ENCODE data around the gene GATM.

The GATM gene

DNA sequence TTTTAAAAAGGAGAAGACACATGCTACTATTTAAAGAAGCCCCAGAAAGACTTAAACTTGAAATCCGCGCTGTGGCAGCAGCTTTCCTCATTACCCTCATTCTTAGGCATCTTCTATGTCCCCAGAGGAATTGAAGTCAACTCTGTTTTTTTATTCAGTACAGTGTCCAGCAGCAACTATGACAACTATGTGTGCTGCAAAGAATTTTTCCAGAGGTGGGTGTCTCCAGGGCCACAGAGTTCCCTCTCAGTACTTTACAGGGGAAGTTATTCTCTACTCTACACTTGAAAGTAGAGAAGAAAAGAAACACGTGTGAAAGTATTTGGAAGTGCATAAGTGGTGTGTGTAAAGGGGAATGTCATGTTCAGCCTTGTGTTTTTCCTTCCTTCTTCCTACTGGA is 32.0 kb downstream of the GATM start:
- TF ChIP-seq, protein P1, sequence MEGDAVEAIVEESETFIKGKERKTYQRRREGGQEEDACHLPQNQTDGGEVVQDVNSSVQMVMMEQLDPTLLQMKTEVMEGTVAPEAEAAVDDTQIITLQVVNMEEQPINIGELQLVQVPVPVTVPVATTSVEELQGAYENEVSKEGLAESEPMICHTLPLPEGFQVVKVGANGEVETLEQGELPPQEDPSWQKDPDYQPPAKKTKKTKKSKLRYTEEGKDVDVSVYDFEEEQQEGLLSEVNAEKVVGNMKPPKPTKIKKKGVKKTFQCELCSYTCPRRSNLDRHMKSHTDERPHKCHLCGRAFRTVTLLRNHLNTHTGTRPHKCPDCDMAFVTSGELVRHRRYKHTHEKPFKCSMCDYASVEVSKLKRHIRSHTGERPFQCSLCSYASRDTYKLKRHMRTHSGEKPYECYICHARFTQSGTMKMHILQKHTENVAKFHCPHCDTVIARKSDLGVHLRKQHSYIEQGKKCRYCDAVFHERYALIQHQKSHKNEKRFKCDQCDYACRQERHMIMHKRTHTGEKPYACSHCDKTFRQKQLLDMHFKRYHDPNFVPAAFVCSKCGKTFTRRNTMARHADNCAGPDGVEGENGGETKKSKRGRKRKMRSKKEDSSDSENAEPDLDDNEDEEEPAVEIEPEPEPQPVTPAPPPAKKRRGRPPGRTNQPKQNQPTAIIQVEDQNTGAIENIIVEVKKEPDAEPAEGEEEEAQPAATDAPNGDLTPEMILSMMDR (IDR thresholded peaks at IDR 0.05), result no peak

DNA sequence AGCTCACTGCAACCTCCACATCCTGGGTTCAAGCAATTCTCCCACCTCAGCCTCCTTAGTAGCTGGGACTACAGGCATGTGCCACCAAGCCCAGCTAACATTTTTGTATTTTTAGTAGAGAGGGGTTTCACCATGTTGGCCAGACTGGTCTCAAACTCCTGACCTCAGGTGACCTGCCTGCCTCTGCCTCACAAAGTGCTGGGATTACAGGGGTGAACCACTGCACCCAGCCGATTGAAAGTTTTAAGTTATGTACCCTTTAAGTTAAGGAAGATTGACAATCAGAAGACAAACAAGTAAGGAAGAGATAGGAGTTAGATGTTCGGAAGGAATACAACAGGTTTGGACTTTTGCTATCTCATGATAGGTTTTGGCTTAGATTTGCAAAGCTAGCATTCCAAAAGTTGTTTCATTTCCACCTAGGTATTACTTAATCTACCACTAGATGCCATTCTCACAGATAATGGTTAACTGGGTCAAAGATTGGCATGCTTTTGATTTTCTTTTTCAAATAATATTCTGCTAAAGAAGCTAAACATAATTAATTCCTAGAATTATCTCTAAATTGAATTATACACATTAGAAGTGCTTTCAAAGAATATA is 35.0 kb downstream of the GATM start:
- TF ChIP-seq, protein P1 (IDR thresholded peaks at IDR 0.05), result no peak

DNA sequence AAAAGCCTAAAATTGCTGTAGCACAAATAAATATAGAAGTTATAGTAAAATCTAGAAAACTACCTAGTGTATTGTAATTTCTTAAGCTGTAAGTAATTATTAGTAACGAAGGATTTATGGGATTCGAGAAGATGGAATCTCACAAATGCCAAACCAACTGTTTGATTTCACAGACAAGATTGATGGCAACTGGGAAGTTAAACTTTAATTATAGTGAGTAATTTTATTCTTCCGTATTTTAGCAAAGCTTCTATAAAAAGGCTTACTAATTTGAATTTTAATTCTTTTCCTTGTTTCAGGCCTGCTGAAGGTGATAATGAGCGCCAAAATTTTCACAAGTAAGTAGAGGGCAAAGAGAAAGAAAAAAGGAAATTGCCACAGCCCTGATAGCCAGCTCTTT is 36.6 kb downstream of the GATM start:
- TF ChIP-seq, protein P1 (IDR thresholded peaks at IDR 0.05), result no peak

DNA sequence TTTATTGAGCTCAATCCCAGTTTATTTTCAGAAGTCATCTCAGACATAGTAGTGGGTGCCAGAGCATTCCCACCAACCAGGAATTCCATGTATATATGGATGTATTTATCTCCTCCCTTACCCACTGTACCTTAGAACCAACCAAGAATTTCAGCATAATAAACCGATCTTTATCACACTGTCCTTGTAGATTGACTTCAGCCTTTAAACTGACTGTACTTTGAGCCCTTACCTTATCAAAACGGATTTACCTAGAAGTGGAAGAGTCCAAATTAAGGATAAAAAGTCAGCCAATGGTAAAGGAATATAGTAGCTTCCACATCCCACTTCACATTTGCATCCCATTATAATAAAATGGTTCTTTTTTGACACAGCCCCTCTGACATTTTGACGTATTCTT is 37.9 kb downstream of the GATM start:
- TF ChIP-seq, protein P1 (IDR thresholded peaks at IDR 0.05), result no peak

DNA sequence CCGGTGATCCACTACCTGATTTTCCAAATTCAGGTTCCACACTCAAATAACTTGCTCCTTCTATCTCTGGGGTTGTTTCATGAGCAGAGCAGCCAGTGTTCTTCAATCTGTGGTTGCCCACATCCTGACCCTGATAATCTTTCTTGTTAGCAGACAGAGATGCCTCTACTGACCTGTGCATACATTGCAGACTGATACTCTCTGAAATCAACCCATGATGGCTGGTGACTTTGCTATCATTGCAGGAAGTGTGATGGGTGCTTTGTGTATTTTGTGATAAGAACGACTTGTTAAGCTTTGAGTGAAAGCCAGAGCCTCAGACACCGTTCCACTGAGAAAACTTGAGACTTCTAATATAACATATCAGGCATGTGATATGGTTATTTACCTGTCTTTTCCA is 39.9 kb downstream of the GATM start:
- TF ChIP-seq, protein P1 (IDR thresholded peaks at IDR 0.05), result no peak

DNA sequence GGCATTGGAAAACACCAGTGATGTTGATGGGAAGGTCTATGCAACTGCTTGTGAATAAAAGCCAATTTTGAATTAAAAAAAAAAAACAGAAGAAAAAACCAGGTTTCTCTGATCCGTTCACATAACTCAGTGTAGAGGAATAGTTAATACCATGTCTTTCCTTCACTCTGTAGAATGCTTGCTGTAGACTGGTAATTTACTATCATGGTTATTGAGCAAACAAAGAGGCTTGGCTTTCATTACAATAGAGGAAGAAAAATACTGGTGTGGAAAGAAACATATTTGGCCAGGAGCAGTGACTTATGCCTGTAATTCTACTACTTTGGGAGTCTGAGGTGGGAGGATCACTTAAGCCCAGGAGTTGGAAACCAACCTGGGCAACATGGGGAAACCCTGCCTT is 41.1 kb downstream of the GATM start:
- TF ChIP-seq, protein P1 (IDR thresholded peaks at IDR 0.05), result no peak

DNA sequence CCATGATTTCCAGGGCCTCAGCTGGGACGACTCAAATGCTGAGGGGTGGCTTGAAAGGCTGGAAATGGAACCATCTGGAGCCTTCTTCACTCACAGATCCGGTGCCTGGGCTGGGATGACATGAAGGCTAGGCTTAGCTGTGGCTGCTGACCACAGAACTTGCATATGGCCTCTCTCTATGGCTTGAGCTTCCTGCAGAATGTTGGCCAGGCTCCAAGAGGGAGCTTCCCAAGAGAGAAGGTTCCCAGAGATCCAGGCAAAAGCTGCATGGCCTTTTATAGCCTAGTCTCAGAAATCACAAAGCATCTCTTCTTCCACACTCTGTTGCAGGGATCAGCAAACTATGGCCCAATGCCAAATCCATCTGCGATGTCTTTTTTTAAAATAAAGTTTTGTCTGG is 44.8 kb downstream of the GATM start:
- TF ChIP-seq, protein P1 (IDR thresholded peaks at IDR 0.05), result no peak

DNA sequence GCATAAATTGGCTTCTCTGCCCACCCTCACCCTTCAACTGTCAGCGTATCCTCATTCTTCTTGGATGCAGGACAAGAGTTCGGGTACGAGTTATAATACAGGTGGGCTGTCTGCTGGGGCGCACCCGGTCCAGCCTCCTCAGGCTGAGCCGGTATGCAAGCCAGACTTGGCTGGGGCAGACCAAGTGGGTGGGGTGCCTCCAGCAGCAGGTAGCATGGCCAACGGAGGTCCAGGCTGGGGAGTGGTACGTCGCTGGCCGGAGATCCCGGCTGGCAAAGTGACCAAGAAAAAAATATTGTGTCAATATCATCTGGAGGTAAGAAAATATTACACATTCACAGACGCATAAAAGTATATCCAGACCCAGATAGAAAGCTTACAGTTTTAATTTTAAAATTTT is 45.6 kb downstream of the GATM start:
- TF ChIP-seq, protein P1 (IDR thresholded peaks at IDR 0.05), result no peak
